UCSD-AML1 (cell line): ENCODE results near the gene LIPM.

ENCODE experiments used
- DNase-seq: peaks from one replicate; lab custom pipeline; 2025; ENCODE audit not compliant: unreplicated experiment; lab: John Stamatoyannopoulos, UW

LIPM gene

GRCh38 chr10:88800152-88801125, 2.1 kb upstream of the LIPM start:
- DNase-seq: no peak

GRCh38 chr10:88803641-88804040, 1.1 kb downstream of the LIPM start:
- no peak for DNase-seq

DNA sequence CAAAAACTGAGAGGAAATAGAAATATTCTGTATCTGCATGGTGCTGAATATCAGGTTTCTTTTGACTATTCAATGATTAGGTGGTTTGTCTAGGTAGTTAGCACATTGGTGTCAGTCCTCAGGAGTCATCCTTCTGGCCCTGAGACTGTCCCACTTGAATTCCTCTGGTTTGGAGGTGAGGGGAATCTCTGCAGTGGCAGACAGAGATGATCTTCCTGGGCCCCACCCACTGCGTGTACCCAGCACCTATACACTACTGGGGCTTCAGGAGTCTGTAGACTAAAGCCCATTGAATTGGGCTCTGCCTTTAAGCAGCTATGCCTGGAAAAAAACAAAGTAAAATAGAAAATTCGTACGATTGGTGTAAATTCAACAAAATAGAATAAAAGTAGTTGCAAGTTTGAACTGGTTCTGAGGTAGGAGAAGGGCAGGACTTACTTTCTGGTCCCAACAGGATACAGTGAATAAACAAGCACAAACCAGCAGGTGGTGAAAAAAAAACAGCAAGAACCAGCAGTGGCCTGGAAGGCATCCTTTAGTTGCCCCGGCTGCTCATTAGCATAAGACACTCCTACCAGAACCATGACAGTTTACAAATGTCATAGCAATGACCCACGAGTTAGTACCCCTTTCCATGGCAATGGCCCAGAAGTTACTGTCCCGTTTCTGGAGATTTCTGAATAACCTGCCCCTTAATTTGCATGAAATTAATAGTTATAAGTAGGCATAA, 1.7 kb downstream of the LIPM start:
- DNase-seq: no peak

DNA sequence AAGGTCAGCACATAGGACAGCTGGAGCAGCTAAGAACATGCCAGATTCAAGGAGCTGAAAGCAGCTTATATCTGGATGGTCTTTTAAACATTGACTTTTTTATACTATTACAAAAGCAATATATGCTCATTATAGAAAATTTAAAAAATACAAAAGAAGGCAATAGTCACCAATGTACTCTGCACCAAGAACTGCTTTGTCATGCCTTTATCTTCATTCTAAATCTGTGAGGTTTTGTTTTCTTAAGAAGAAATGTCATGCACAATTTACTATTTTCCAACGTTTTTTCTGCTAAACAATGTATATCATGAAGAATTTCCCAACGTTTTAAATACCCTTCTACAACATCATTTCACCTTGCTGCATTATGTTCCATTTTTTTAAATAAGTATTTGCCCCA, 2.8 kb downstream of the LIPM start:
- DNase-seq: no peak

DNA sequence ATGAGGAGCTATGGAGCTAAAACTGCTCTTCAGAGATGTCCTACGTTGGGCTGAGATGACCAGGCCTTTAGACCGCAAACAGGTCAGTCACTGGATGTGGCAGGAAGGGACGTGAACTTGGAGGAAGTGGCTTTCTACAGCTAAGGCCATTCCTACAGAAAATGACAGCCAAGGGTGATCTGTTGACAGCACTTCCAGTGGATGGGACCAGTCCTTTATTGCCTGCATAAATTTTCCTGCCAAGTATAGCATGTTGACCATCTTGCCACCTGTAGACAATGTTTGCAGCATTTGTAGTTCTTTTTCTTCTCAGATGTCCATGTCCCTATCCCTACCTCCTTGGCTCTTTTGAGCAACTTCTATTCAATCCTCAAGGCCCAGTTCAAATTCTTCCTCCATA, 3.4 kb downstream of the LIPM start:
- no peak for DNase-seq

DNA sequence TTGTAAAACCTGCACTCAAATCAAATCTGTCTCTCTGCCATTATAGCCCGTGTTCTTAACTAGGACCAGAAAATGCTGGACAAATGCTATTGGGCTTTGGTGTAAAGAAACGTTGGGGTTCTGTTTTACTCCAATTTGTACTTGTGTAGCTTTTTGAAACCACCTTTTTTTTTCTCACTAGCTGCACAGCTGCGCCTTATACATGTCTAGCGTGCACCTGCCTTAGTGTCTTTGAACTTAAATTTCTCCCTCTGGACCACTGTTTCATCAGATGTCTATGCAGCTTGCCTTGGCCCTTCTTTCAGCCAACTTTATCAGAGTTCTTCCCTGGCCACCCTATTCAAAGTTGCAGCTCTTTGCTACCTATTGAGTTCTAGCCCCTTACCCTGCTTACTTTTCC, 7.1 kb downstream of the LIPM start:
- no peak for DNase-seq

GRCh38 chr10:88810196-88810961, 7.8 kb downstream of the LIPM start:
- DNase-seq: no peak

DNA sequence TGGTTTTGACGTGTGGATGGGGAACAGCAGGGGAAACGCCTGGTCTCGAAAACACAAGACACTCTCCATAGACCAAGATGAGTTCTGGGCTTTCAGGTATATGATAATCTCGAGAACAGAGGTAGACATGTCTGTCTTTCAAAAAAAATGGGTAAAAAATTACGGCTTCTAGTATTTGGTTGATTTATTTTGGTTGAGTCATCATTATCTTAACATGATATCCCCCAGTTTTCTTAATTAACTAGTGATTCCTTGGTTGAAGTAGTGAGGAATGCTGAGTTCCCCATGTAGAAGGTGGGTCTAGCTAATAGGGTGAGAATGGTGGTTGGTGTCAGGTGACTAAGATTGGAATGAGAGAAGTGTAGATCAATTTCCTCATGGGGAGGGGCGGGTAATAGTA, 10.7 kb downstream of the LIPM start:
- DNase-seq: no peak

- no peak for DNase-seq
Observed at GRCh38 chr10:88819290-88819689, 16.8 kb downstream of the LIPM start.

- DNase-seq: no peak
Observed at GRCh38 chr10:88820748-88821401, 18.3 kb downstream of the LIPM start.

DNA sequence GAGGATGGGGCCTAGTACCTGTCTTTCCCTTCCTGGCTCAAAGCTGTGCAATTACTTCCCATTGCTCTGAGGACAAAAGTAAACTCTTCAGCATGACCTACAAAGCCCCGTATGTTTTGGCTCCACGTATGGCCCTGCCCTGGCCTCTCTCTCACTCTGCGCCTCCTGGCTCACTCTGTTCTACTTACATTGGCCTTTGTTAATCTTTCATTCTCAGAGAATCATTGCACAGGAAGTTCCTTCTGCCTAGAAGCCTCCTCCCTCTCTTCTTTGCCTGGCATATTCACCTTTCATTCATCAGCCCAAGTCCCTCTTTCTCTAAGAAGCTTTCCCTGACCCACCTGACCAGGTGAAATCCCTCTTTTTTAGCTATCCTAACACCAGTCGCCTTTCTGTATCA, 23.9 kb downstream of the LIPM start:
- no peak for DNase-seq

GRCh38 chr10:88827671-88828070, 25.1 kb downstream of the LIPM start:
- no peak for DNase-seq

DNA sequence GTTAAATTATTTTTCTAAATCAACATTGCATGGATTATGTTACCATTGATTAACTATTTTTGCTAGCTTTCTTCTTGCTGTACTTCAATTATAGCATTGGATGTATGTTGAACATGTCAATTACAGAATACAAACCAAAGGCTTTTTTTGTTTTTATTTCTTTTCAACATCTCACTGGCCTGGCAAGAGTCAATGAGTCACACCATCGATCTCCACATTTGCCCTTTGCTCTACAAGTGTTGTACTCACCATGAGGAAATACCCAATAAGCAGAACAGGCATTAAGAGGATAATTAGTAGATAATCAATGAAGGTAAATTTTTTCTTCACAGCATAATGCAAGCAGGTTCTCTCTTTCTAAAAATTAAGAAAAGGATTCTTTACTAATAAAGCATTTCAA, 25.8 kb downstream of the LIPM start:
- no peak for DNase-seq

DNA sequence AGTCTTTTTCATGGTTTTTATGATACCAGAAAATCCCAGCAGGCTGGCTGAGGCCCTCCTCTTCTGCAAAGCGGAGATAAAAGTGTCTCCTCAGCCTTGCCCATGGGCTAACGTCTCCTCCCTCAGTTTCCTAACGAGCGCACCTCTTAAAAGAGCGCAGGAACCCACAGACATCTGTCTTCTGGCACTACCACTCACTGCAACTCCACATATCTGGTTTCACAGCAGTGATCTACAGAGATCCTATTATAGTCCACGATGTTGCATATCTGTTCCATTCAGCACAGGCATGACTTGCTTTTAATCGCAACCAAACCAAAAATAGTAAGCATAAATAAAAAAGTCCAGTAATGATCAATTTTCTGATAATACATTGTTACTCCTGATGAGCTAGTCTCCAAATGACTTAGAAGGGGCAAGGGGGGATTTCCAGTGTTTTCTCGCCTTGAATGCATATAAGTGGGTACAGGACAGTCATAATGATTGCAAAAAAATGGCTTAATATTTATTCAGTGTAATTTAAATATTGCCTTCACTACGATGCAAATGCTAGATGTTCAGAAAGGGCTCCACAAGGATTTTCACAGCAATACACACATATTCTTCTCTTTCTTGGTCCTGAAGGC, 28.2 kb downstream of the LIPM start:
- no peak for DNase-seq

GRCh38 chr10:88831709-88832108, 29.2 kb downstream of the LIPM start:
- no peak for DNase-seq

DNA sequence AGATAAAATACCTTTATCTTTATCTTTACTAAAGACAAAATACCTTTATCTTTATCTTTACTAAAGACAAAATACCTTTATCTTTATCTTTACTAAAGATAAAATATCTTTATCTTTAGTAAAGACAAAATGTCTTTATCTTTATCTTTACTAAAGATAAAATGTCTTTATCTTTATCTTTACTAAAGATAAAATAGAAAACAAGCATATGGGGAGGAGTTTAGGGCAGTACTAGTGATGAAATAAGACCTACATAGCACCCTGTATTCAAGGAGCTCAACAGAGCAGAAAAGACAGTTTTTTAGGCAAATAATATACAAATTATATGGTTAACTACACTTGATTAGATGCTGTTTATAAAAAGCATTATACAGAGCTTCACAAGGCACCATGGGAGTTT, 29.8 kb downstream of the LIPM start:
- no peak for DNase-seq

DNA sequence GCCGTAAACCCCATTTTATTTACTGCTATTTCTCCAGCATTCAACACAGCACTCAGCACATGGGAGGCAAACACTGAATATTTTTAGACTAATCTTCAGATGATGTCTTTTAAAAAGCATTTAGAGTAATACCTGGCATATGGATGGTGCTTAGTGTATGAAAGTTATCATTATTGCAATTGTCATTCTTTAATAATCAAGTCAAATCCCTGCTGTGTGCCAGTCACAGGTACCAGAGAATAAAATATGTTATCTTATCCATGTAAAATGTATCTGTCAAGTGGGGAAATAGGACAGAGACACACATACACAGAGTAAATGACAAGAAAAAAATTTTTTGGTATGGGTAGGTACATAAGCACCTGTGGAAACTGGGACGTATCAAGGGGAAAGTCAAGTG, 30.6 kb downstream of the LIPM start:
- no peak for DNase-seq

GRCh38 chr10:88833723-88834122, 31.2 kb downstream of the LIPM start:
- DNase-seq: peak; percentile 15

GRCh38 chr10:88835096-88835909, 32.8 kb downstream of the LIPM start:
- DNase-seq: peak; percentile 73

GRCh38 chr10:88835910-88836221, 33.3 kb downstream of the LIPM start:
- no peak for DNase-seq
